HepG2 (cell line): ENCODE results near the gene EYA4. TPM values are rescaled to one million over a fixed set of nuclear protein-coding genes. Genes with fewer than 3 reads are reported as not detected.

Experiments used
- ATAC-seq: fragments of 200-7000 bp; cut with Tn5 transposase; 3 replicates; pipeline ENCODE4 v1.9.1; 2020; ENCODE audit warnings: mild to moderate bottlenecking, moderate library complexity
- BruUV-seq: library from RNA; stranded (reverse); fragments of 400-500 nt; replicated peaks from 2 replicates; lab custom pipeline; 2021; lab: Mats Ljungman, UMichigan
- CTCF ChIA-PET: fragments of 300-600 bp; formaldehyde crosslinking; extraction: SDS; loops from one replicate; lab custom pipeline; 2021; ENCODE audit warnings: low total read pairs, inconsistent platforms, low intra/inter-chr PET ratio; lab: Yijun Ruan, JAX
- POLR2A ChIA-PET: fragments of 350-600 bp; sonication (Branson Sonifier 250); formaldehyde crosslinking; loops from one replicate; lab custom pipeline; 2020; ENCODE audit warnings: antibody characterized with exemption, inconsistent platforms; lab: Yijun Ruan, JAX
- DNase-seq: peaks from one replicate; pipeline ENCODE4 v3.0.0-alpha.2; 2015; ENCODE audit warnings: low spot score
- FAIRE-seq: peaks from 3 replicates; lab custom pipeline; 2011; peaks lifted over from hg19 to GRCh38; lab: Jason Lieb, UNC
- H2AFZ ChIP-seq: one replicate; pipeline ENCODE4 v1.6.1; 2011; ENCODE audit warnings: low read length, inconsistent platforms
- H3K27ac ChIP-seq: fragments of 300-600 bp; 3 replicates; pipeline ENCODE4 v1.8.0; 2011; ENCODE audit warnings: mixed run types, mild to moderate bottlenecking, mixed read lengths, low read length, inconsistent platforms; ENCODE audit not compliant: insufficient read depth; ENCODE audit errors: extremely low read length
- H3K27me3 ChIP-seq, 2 experiments: fragments of 200-600 bp in 1 of 2; 2 replicates in 1 of 2; 3 replicates in 1 of 2; pipeline versions ENCODE4 v1.6.0 to v1.8.0; 2011; ENCODE audit warnings: low read length in 2 of 2, mild to moderate bottlenecking in 2 of 2, moderate library complexity in 2 of 2, inconsistent platforms in 1 of 2; ENCODE audit not compliant: insufficient read depth in 2 of 2, control insufficient read depth in 1 of 2
- H3K36me3 ChIP-seq, 2 experiments: fragments of 200-600 bp in 1 of 2; replicated peaks in 1 of 2; 2 replicates in 1 of 2; 3 replicates in 1 of 2; pipeline versions ENCODE4 v1.5.1 to v1.8.0; 2011; ENCODE audit warnings: low read length in 2 of 2, inconsistent platforms in 1 of 2; ENCODE audit not compliant: insufficient read depth in 2 of 2, control insufficient read depth in 1 of 2
- H3K4me1 ChIP-seq: 2 replicates; pipeline ENCODE4 v1.5.1; 2012; ENCODE audit warnings: low read length, inconsistent platforms; ENCODE audit not compliant: insufficient read depth
- H3K4me2 ChIP-seq: 2 replicates; pipeline ENCODE4 v1.6.0; 2011; ENCODE audit warnings: low read depth, low read length, inconsistent platforms
- H3K4me3 ChIP-seq, 3 experiments: fragments of 200-600 bp in 1 of 3; sonication (generic), shearing (Covaris generic) in 1 of 3; replicated peaks in 1 of 3; 2 replicates each; pipeline ENCODE4 v1.5.1; 2011 to 2016; ENCODE audit warnings: low read length in 3 of 3, inconsistent platforms in 2 of 3, low read depth in 2 of 3, mild to moderate bottlenecking in 2 of 3, control low read depth in 1 of 3, mixed read lengths in 1 of 3; ENCODE audit not compliant: insufficient read depth in 1 of 3
- H3K79me2 ChIP-seq: one replicate; pipeline ENCODE4 v1.6.1; 2011; ENCODE audit warnings: low read length, inconsistent platforms; ENCODE audit not compliant: insufficient read depth
- H3K9ac ChIP-seq: 2 replicates; pipeline ENCODE4 v1.6.0; 2011; ENCODE audit warnings: mild to moderate bottlenecking, low read depth, low read length, inconsistent platforms; ENCODE audit not compliant: insufficient read depth
- H3K9me3 ChIP-seq: 2 replicates; pipeline ENCODE4 v1.5.1; 2012; ENCODE audit warnings: mild to moderate bottlenecking, low read length
- H4K20me1 ChIP-seq: 2 replicates; pipeline ENCODE4 v1.6.0; 2011; ENCODE audit warnings: inconsistent platforms, mild to moderate bottlenecking, low read length, moderate library complexity; ENCODE audit not compliant: insufficient read depth
- ESRRA ChIP-seq: sonication (generic); formaldehyde crosslinking; IDR thresholded peaks from 2 replicates; pipeline ENCODE4 v1.5.1; 2020; ENCODE audit warnings: mild to moderate bottlenecking, low read depth, missing genetic modification reagents
- NFRKB ChIP-seq: fragments of 450-650 bp; IDR thresholded peaks from 2 replicates; pipeline ENCODE4 v1.6.1; 2017
- ZBTB46 ChIP-seq: sonication (generic); formaldehyde crosslinking; IDR thresholded peaks from 2 replicates; pipeline ENCODE4 v1.4.0; 2020; ENCODE audit warnings: mild to moderate bottlenecking, missing genetic modification reagents, borderline replicate concordance
- ZNF138 ChIP-seq: sonication (generic); formaldehyde crosslinking; IDR thresholded peaks from 2 replicates; pipeline ENCODE4 v1.5.0; 2020; ENCODE audit warnings: mild to moderate bottlenecking, low read depth, missing genetic modification reagents
- ZNF547 ChIP-seq: sonication (generic); formaldehyde crosslinking; IDR thresholded peaks from 2 replicates; pipeline ENCODE4 v1.5.1; 2020; ENCODE audit warnings: mild to moderate bottlenecking, missing genetic modification reagents
- ZNF776 ChIP-seq: sonication (generic); formaldehyde crosslinking; IDR thresholded peaks from 2 replicates; pipeline ENCODE4 v1.4.0; 2020; ENCODE audit warnings: mild to moderate bottlenecking, missing genetic modification reagents
- WGBS: methylation state at CpG from one replicate; pipeline ENCODE4 v1.1.6; 2017; ENCODE audit warnings: low lambda C conversion rate; 5-methylcytosine and 5-hydroxymethylcytosine counted together
- in situ Hi-C: cut with HindIII; loops from 2 replicates; pipeline ENCODE4 v1.10.0; 2017; ENCODE audit warnings: low pct_unique_long_range_greater_than_20kb; ENCODE audit not compliant: extremely low pct_ligation_motif_present
- intact Hi-C: fragments of 100-400 bp; cut with micrococcal nuclease; formaldehyde crosslinking; loops from one replicate; pipeline ENCODE4 v1.10.0; 2022; ENCODE audit not compliant: unreplicated experiment
- polyA plus RNA-seq, 8 experiments: library from polyadenylated mRNA; depleted of rRNA in 3 of 8; stranded (reverse) in 7 of 8; unstranded in 1 of 8; fragments of >200 nt; fragmentation: Illumina TruSeq in 4 of 8; extraction: Trizol in 4 of 8; gene quantifications; 2 replicates each; pipeline versions ENCODE4 v1.2.1 to v1.2.3, GENCODE V29; 2011 to 2016; ENCODE audit warnings: low read depth in 4 of 8, missing spikeins in 1 of 8, mixed read lengths in 1 of 8; ENCODE audit not compliant: insufficient read depth in 1 of 8
- total RNA-seq, 5 experiments: library from RNA; depleted of rRNA; stranded (reverse); fragments of >200 nt; fragmentation: Illumina TruSeq; extraction: Trizol; gene quantifications; 2 replicates each; pipeline ENCODE4 v1.2.3, GENCODE V29; 2016; ENCODE audit warnings: low read depth in 1 of 5
- TF ChIP-seq, protein P1 (sequence below): sonication (generic); formaldehyde crosslinking; conservative IDR thresholded peaks from 2 replicates; pipeline ENCODE4 v1.8.0; 2022; ENCODE audit warnings: missing genetic modification reagents
- TF ChIP-seq, protein P2 (sequence below): IDR thresholded peaks from 2 replicates; pipeline ENCODE4 v1.6.1; 2016; ENCODE audit warnings: low read depth, control low read depth
- TF ChIP-seq, protein P3 (sequence below): sonication (generic); formaldehyde crosslinking; IDR thresholded peaks from 2 replicates; pipeline ENCODE4 v1.4.0; 2020; ENCODE audit warnings: missing genetic modification reagents, borderline replicate concordance

EYA4 gene
- total and polyA plus RNA-seq, 2 of the 13 experiments (the other 11 are each of a cell fraction or from before 2014, with no cell fraction given), result not detected

- Histone ChIP-seq H3K9ac (no peak overlapping the region), H2AFZ (no peak overlapping the region), H3K4me1 (no peaks in the 10 kb centered on the region), H3K27me3 (0 out of 5 replicates have a peak, but pooled peaks cover 0 to 1% of the 10 kb centered on the region in 2 experiments), H4K20me1 (no peaks in the 10 kb centered on the region), H3K27ac (no peak overlapping the region), H3K9me3 (no peaks in the 10 kb centered on the region), H3K36me3 (no peaks in the 10 kb centered on the region), H3K4me3 (no peak overlapping the region), H3K4me2 (no peak overlapping the region), H3K79me2 (no peaks in the 10 kb centered on the region)
- intact Hi-C loops, result no loop called here
- 7% methylated on average over 6 of the region's 6 CpGs for WGBS
- CTCF ChIA-PET, result no interaction called here
- BruUV-seq, result no TSS peak
- POLR2A ChIA-PET, result no interaction called here
- DNase-seq (no peak), ATAC-seq (peak; percentile 52; the same call in 1 of the 3 replicates), FAIRE-seq (no peak)
- TF ChIP-seq, protein P1, sequence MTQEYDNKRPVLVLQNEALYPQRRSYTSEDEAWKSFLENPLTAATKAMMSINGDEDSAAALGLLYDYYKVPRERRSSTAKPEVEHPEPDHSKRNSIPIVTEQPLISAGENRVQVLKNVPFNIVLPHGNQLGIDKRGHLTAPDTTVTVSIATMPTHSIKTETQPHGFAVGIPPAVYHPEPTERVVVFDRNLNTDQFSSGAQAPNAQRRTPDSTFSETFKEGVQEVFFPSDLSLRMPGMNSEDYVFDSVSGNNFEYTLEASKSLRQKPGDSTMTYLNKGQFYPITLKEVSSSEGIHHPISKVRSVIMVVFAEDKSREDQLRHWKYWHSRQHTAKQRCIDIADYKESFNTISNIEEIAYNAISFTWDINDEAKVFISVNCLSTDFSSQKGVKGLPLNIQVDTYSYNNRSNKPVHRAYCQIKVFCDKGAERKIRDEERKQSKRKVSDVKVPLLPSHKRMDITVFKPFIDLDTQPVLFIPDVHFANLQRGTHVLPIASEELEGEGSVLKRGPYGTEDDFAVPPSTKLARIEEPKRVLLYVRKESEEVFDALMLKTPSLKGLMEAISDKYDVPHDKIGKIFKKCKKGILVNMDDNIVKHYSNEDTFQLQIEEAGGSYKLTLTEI (CRISPR knock-in tag), result no peak
- TF ChIP-seq, protein P2, sequence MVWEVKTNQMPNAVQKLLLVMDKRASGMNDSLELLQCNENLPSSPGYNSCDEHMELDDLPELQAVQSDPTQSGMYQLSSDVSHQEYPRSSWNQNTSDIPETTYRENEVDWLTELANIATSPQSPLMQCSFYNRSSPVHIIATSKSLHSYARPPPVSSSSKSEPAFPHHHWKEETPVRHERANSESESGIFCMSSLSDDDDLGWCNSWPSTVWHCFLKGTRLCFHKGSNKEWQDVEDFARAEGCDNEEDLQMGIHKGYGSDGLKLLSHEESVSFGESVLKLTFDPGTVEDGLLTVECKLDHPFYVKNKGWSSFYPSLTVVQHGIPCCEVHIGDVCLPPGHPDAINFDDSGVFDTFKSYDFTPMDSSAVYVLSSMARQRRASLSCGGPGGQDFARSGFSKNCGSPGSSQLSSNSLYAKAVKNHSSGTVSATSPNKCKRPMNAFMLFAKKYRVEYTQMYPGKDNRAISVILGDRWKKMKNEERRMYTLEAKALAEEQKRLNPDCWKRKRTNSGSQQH (CRISPR knock-in tag), result no peak
- in situ Hi-C loops, result no loop called here
Measured at GRCh38 chr6:133410638-133411435, 169.7 kb downstream of the EYA4 start.

DNA sequence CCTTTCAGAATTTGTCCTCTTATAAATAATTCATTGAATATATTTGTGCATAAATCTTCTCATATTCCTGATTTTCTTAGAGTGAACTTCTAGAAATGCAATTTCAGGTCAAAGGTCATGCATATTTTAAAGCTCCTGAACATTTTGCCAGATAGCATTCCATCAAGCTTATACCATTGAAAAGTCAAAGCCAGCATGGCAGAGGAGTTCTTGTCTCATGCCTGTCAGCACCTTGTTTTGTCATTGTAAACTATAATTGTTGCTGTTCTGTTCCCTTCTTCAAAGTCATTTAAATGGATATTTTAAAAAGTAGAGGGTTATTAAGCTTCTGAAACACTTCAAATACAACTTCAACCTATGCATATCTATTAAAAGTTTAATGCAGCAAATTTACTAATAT is 170.6 kb downstream of the EYA4 start:
- CTCF ChIA-PET, result no interaction called here
- ATAC-seq, result no peak
- TF ChIP-seq, protein P3, sequence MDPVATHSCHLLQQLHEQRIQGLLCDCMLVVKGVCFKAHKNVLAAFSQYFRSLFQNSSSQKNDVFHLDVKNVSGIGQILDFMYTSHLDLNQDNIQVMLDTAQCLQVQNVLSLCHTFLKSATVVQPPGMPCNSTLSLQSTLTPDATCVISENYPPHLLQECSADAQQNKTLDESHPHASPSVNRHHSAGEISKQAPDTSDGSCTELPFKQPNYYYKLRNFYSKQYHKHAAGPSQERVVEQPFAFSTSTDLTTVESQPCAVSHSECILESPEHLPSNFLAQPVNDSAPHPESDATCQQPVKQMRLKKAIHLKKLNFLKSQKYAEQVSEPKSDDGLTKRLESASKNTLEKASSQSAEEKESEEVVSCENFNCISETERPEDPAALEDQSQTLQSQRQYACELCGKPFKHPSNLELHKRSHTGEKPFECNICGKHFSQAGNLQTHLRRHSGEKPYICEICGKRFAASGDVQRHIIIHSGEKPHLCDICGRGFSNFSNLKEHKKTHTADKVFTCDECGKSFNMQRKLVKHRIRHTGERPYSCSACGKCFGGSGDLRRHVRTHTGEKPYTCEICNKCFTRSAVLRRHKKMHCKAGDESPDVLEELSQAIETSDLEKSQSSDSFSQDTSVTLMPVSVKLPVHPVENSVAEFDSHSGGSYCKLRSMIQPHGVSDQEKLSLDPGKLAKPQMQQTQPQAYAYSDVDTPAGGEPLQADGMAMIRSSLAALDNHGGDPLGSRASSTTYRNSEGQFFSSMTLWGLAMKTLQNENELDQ, result no peak
- TF ChIP-seq NFRKB (no peak), ZNF138 (no peak), ESRRA (CRISPR knock-in tag) (no peak), ZNF776 (CRISPR knock-in tag) (no peak), ZBTB46 (CRISPR knock-in tag) (no peak), ZNF547 (CRISPR knock-in tag) (no peak)

More for the DNA sequence above, 170.6 kb downstream of the EYA4 start:
- no peak overlapping the region for H3K4me3 ChIP-seq
- no peaks in the 10 kb centered on the region for H3K79me2 ChIP-seq
- DNase-seq (no peak), FAIRE-seq (no peak)
- intact Hi-C loops (no loop called here), in situ Hi-C loops (no loop called here)
- no peak overlapping the region for H2AFZ ChIP-seq
- H3K4me1 ChIP-seq, result no peaks in the 10 kb centered on the region
- no peaks in the 10 kb centered on the region for H3K9me3 ChIP-seq
- peaks cover 0 to 1% of the 10 kb centered on the region in 2 experiments; a peak in 1 of 5 replicates for H3K27me3 ChIP-seq
- no peak overlapping the region for H3K4me2 ChIP-seq
- no peaks in the 10 kb centered on the region for H4K20me1 ChIP-seq
- no peaks in the 10 kb centered on the region for H3K36me3 ChIP-seq
- H3K27ac ChIP-seq, result no peak overlapping the region
- BruUV-seq, result no TSS peak
- no peak overlapping the region for H3K9ac ChIP-seq
- POLR2A ChIA-PET, result no interaction called here
